ENCODE results near the gene VWA1. TPM values are rescaled to one million over a fixed set of nuclear protein-coding genes. Genes with fewer than 3 reads are reported as not detected.

Gene VWA1
- polyA plus RNA-seq, 1 of the 3 experiments (the other 2 are of a cell fraction) = 7.4 TPM

DNA sequence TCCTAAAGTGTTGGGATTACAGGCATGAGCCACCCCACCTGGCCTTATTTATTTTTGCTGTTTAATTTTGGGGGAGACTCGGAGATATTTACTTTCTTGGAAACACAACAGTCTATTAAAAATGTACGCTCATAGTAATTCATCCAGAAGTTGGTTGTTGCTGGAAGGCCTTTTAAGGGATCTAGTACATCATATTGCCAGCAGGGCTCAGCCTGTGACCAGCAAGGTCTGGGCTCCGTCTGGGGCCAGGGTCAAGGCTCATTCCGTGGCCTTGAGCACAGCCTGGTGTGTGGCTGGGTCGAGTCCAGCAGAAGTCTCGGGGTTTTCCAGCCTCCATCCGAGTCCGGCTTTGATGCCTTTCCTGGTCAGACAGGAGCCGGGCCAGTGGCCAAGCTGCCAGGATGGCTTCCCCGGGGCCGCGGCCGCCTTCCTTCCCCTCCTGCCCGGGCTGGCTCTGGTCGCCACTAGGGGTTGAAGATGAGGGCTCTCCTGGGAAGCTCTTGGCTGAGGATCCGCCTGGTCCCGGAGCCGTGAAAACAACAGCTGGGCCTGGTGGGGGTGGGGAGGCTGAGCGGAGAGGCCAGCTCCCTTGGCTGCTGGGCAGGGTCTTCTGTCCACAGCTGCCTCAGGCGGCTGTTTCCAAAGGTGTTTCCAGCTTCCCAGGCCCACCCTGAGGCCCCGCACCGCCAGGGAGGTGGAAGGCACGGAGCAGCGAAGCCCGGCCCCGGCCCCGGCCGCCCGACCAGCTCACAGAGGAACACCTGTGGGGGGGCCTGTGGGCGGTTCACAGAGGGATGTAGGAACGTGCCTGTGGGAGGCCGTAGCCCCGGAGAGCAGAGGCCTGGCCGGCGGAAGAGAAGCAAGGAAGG is 5.1 kb upstream of the VWA1 start:
- no peaks in the 10 kb centered on the region for H3K27me3 ChIP-seq (ENCODE audit: insufficient read depth)
- H3K9me2 ChIP-seq = no peaks in the 10 kb centered on the region
- no peak overlapping the region for H3K4me2 ChIP-seq
- ChIA-PET POLR2A (no interaction called here), CTCF (interaction anchor here (2.1 kb wide), 1 partner anchor 10 kb away, joined by 6 read pairs; no protein-coding TSS in a partner anchor)
- H3K4me1 ChIP-seq (ENCODE audit: control insufficient read depth in 1 of 2, insufficient read depth in 2 of 2, low read depth in 1 of 2, low read length in 1 of 2) = peaks cover 0 to 20% of the 10 kb centered on the region in 2 experiments; a peak in 1 of 4 replicates
- H3K4me3 ChIP-seq (ENCODE audit: low read depth in 2 of 2, low read length in 1 of 2) = no peak overlapping the region
- no peak overlapping the region for H2AFZ ChIP-seq (ENCODE audit: low read depth)
- WGBS (ENCODE audit: low lambda C conversion rate) = 88% methylated on average over 14 of the region's 35 CpGs
- peak; percentile 69 for DNase-seq
- H3K27ac ChIP-seq (ENCODE audit: low read depth in 2 of 2, low read length in 1 of 2) = peak overlapping the region in 1 of 2 experiments; percentile 3; a peak in 1 of 4 replicates
- no peak overlapping the region for H3K9ac ChIP-seq
- H4K20me1 ChIP-seq (ENCODE audit: insufficient read depth) = no peaks in the 10 kb centered on the region
- peaks cover 3% of the 10 kb centered on the region for H3F3A ChIP-seq (replicated peaks; ENCODE audit: insufficient read depth)
- H3K79me2 ChIP-seq (ENCODE audit: insufficient read depth) = no peaks in the 10 kb centered on the region
- H3K9me3 ChIP-seq = no peaks in the 10 kb centered on the region
- TF ChIP-seq RFX5 (IDR thresholded peaks at IDR 0.05; ENCODE audit: low read length) = no peak
- TF ChIP-seq RAD21 (IDR thresholded peaks at IDR 0.05; ENCODE audit: low read length) = peak; percentile 2; the same call in 1 of the 2 replicates
- H3K36me3 ChIP-seq (replicated peaks in 1 of 2; ENCODE audit: control insufficient read depth in 1 of 2, insufficient read depth in 2 of 2, low read length in 1 of 2) = no peaks in the 10 kb centered on the region

DNA sequence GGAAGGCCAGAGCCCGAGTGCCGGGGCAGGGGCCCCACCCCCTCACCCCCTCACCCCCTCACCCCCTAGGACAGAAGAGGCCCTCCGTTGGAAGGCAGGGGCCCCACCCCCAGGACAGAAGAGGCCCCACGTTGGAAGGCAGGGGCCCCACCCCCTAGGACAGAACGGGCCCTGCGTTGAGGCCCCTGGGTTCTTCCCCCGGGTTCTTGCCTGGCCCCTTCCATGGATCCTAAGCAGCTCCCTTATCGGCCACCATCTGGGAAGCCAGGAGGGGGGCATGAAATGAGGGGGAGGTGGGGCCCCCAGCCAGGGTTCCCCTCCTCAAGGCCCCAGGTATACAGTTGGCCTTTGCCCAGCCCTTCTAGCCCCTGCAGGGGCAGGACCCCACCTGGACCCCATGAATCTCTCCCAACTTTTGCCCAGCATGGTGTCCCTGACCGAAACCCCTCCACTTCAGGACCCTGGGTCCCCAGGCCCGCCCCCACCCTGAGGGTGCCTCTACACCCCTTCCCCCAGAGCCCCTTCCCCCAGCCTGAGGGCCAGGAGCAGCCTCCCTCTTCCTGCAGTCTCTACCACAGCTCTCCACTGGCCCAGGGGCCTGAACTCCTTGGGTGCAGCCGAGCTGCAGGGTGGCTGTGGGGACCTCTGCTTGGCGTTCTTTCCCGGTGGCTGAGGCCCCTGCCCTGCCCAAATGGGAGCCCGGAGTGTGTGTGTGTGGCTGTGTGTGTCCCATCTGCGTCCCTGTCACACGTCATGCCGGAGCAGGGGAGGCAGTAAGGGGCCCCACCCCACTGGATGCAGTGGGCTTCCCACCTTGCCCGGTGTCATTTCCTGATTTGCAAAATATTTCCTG is 4.3 kb upstream of the VWA1 start:
- no peaks in the 10 kb centered on the region for H4K20me1 ChIP-seq (ENCODE audit: insufficient read depth)
- peaks cover 3% of the 10 kb centered on the region for H3F3A ChIP-seq (replicated peaks; ENCODE audit: insufficient read depth)
- no peaks in the 10 kb centered on the region for H3K36me3 ChIP-seq (replicated peaks in 1 of 2; ENCODE audit: control insufficient read depth in 1 of 2, insufficient read depth in 2 of 2, low read length in 1 of 2)
- 86% methylated on average over 4 of the region's 18 CpGs for WGBS (ENCODE audit: low lambda C conversion rate)
- H3K9ac ChIP-seq = no peak overlapping the region
- no peak for DNase-seq
- ChIA-PET POLR2A (no interaction called here), CTCF (interaction anchor here (2.1 kb wide), 1 partner anchor 9 kb away, joined by 6 read pairs; no protein-coding TSS in a partner anchor)
- H3K27ac ChIP-seq (ENCODE audit: low read depth in 2 of 2, low read length in 1 of 2) = no peak overlapping the region; a peak in 1 of 4 replicates
- H3K79me2 ChIP-seq (ENCODE audit: insufficient read depth) = no peaks in the 10 kb centered on the region
- H3K27me3 ChIP-seq (ENCODE audit: insufficient read depth) = no peaks in the 10 kb centered on the region
- H3K9me2 ChIP-seq = no peaks in the 10 kb centered on the region
- H3K4me2 ChIP-seq = no peak overlapping the region
- H3K4me3 ChIP-seq (ENCODE audit: low read depth in 2 of 2, low read length in 1 of 2) = no peak overlapping the region
- TF ChIP-seq MXI1 (IDR thresholded peaks at IDR 0.05; ENCODE audit: low read depth, low read length) (no peak), NFIC (IDR thresholded peaks at IDR 0.05; ENCODE audit: borderline replicate concordance) (no peak), RFX5 (IDR thresholded peaks at IDR 0.05; ENCODE audit: low read length) (no peak), RCOR1 (IDR thresholded peaks at IDR 0.05; ENCODE audit: low read length) (no peak), SIN3A (IDR thresholded peaks at IDR 0.05; ENCODE audit: borderline replicate concordance, low read depth, low read length) (no peak), FOXM1 (IDR thresholded peaks at IDR 0.05; ENCODE audit: low read depth) (no peak)
- TF ChIP-seq, protein P1, sequence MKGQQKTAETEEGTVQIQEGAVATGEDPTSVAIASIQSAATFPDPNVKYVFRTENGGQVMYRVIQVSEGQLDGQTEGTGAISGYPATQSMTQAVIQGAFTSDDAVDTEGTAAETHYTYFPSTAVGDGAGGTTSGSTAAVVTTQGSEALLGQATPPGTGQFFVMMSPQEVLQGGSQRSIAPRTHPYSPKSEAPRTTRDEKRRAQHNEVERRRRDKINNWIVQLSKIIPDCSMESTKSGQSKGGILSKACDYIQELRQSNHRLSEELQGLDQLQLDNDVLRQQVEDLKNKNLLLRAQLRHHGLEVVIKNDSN (IDR thresholded peaks at IDR 0.05; ENCODE audit: borderline replicate concordance, low read depth) = no peak
- TF ChIP-seq, protein P2, sequence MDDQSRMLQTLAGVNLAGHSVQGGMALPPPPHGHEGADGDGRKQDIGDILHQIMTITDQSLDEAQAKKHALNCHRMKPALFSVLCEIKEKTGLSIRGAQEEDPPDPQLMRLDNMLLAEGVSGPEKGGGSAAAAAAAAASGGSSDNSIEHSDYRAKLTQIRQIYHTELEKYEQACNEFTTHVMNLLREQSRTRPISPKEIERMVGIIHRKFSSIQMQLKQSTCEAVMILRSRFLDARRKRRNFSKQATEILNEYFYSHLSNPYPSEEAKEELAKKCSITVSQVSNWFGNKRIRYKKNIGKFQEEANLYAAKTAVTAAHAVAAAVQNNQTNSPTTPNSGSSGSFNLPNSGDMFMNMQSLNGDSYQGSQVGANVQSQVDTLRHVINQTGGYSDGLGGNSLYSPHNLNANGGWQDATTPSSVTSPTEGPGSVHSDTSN (IDR thresholded peaks at IDR 0.05) = no peak
- H3K9me3 ChIP-seq = no peaks in the 10 kb centered on the region
- peaks cover 0 to 25% of the 10 kb centered on the region in 2 experiments; a peak in 1 of 4 replicates for H3K4me1 ChIP-seq (ENCODE audit: control insufficient read depth in 1 of 2, insufficient read depth in 2 of 2, low read depth in 1 of 2, low read length in 1 of 2)
- H2AFZ ChIP-seq (ENCODE audit: low read depth) = no peak overlapping the region
